K562 (cell line): ENCODE data around the gene MACROH2A2. TPM values are rescaled to one million over a fixed set of nuclear protein-coding genes. Genes with fewer than 3 reads are reported as not detected.

Experiments
- ATAC-seq: fragments of 200-7000 bp; cut with Tn5 transposase; 3 replicates; pipeline ENCODE4 v1.9.1; 2020; ENCODE audit warnings: moderate library complexity
- BruUV-seq: library from RNA; stranded (reverse); fragments of 400-500 nt; replicated peaks from 2 replicates; lab custom pipeline; 2021; lab: Mats Ljungman, UMichigan
- CTCF ChIA-PET: fragments of 300-600 bp; formaldehyde crosslinking; extraction: SDS; loops from one replicate; lab custom pipeline; 2021; ENCODE audit warnings: low intra/inter-chr PET ratio; lab: Yijun Ruan, JAX
- POLR2A ChIA-PET: fragments of 300-600, 350-650 bp; sonication (Branson Sonifier 250); formaldehyde crosslinking; extraction: SDS; loops from one replicate; lab custom pipeline; 2021; ENCODE audit warnings: antibody characterized with exemption, inconsistent platforms; lab: Yijun Ruan, JAX
- DNase-seq, 4 experiments: peaks; one replicate each; pipeline versions ENCODE4 v3.0.0 to v3.0.0-alpha.2; 2011 to 2018; ENCODE audit warnings: low spot score in 3 of 4, mixed read lengths in 3 of 4; ENCODE audit errors: extremely low read depth in 1 of 4
- FAIRE-seq: peaks from 2 replicates; lab custom pipeline; 2011; peaks lifted over from hg19 to GRCh38; lab: Jason Lieb, UNC
- H2AFZ ChIP-seq: 2 replicates; pipeline ENCODE4 v1.6.0; 2011; ENCODE audit warnings: low read depth, low read length, control low read depth, inconsistent platforms
- H3K27ac ChIP-seq: fragments of 200-600 bp; 3 replicates; pipeline ENCODE4 v1.8.0; 2011; ENCODE audit warnings: low read depth, mild to moderate bottlenecking, control low read depth, inconsistent platforms, low read length, moderate library complexity, mixed read lengths; ENCODE audit errors: extremely low read depth
- H3K27me3 ChIP-seq, 2 experiments: fragments of 300-600 bp in 1 of 2; 2 replicates in 1 of 2; 3 replicates in 1 of 2; pipeline versions ENCODE4 v1.6.0 to v1.8.0; 2011; ENCODE audit warnings: inconsistent platforms in 2 of 2, low read length in 2 of 2, mild to moderate bottlenecking in 1 of 2, mixed read lengths in 1 of 2, moderate library complexity in 1 of 2; ENCODE audit not compliant: control insufficient read depth in 2 of 2, insufficient read depth in 2 of 2
- H3K36me3 ChIP-seq: fragments of 300-600 bp; 3 replicates; pipeline ENCODE4 v1.8.0; 2011; ENCODE audit warnings: mild to moderate bottlenecking, low read length, inconsistent platforms; ENCODE audit not compliant: control insufficient read depth, insufficient read depth
- H3K4me1 ChIP-seq, 2 experiments: fragments of 200-600 bp in 1 of 2; replicated peaks in 1 of 2; 2 replicates in 1 of 2; 3 replicates in 1 of 2; pipeline versions ENCODE4 v1.5.1 to v1.8.0; 2011; ENCODE audit warnings: inconsistent platforms in 2 of 2, low read length in 2 of 2, mild to moderate bottlenecking in 1 of 2, mixed read lengths in 1 of 2, moderate library complexity in 1 of 2; ENCODE audit not compliant: control insufficient read depth in 2 of 2, insufficient read depth in 2 of 2
- H3K4me2 ChIP-seq: 2 replicates; pipeline ENCODE4 v1.6.1; 2011; ENCODE audit warnings: low read length, control low read depth, inconsistent platforms, mixed read lengths; ENCODE audit not compliant: insufficient read depth
- H3K4me3 ChIP-seq: fragments of 200-600 bp; sonication (generic), shearing (Covaris generic); 2 replicates; pipeline ENCODE4 v1.5.1; 2016; ENCODE audit warnings: control low read depth, inconsistent platforms
- H3K79me2 ChIP-seq: fragments of 200-600 bp; 3 replicates; pipeline ENCODE4 v1.8.0; 2011; ENCODE audit warnings: low read length, inconsistent platforms; ENCODE audit not compliant: control insufficient read depth, insufficient read depth
- H3K9ac ChIP-seq, 2 experiments: 2 replicates each; pipeline versions ENCODE4 v1.6.0 to v1.6.1; 2011; ENCODE audit warnings: low read depth in 2 of 2, low read length in 2 of 2, control low read depth in 1 of 2, inconsistent platforms in 1 of 2, mild to moderate bottlenecking in 1 of 2, mixed read lengths in 1 of 2; ENCODE audit not compliant: insufficient read depth in 1 of 2
- H3K9me1 ChIP-seq: one replicate; pipeline ENCODE4 v1.6.0; 2011; ENCODE audit warnings: inconsistent platforms, mild to moderate bottlenecking, low read length, moderate library complexity; ENCODE audit not compliant: control insufficient read depth, insufficient read depth
- H3K9me3 ChIP-seq: replicated peaks from 2 replicates; pipeline ENCODE4 v1.5.1; 2011; ENCODE audit warnings: low read depth, low read length, inconsistent platforms; ENCODE audit not compliant: control insufficient read depth, insufficient read depth
- H4K20me1 ChIP-seq: replicated peaks from 2 replicates; pipeline ENCODE4 v1.6.1; 2011; ENCODE audit warnings: low read length, inconsistent platforms, mixed read lengths; ENCODE audit not compliant: control insufficient read depth, insufficient read depth
- ARID2 ChIP-seq: fragments of 450-650 bp; IDR thresholded peaks from 2 replicates; pipeline ENCODE4 v1.6.1; 2017; ENCODE audit warnings: antibody characterized with exemption, mild to moderate bottlenecking
- BACH1 ChIP-seq: fragments of 200-800 bp; sonication (Bioruptor generic); IDR thresholded peaks from 2 replicates; pipeline ENCODE4 v1.6.1; 2016; ENCODE audit warnings: missing genetic modification characterization, missing compliant biosample characterization
- GATA2 ChIP-seq: sonication (generic); formaldehyde crosslinking; IDR thresholded peaks from 2 replicates; pipeline ENCODE4 v1.4.0; 2020; ENCODE audit warnings: mild to moderate bottlenecking, missing genetic modification reagents
- NBN ChIP-seq: fragments of 450-650 bp; IDR thresholded peaks from 2 replicates; pipeline ENCODE4 v1.6.1; 2016; ENCODE audit warnings: low read depth, mild to moderate bottlenecking
- PYGO2 ChIP-seq: fragments of 450-650 bp; IDR thresholded peaks from 2 replicates; pipeline ENCODE4 v1.6.1; 2016; ENCODE audit warnings: mild to moderate bottlenecking, missing genetic modification characterization, moderate library complexity, missing compliant biosample characterization
- ZNF311 ChIP-seq: fragments of 250-450 bp; sonication (Bioruptor Pico); IDR thresholded peaks from 2 replicates; pipeline ENCODE4 v1.4.0; 2020; ENCODE audit warnings: mild to moderate bottlenecking, moderate library complexity
- ZNF75A ChIP-seq: fragments of 450-650 bp; formaldehyde crosslinking; IDR thresholded peaks from 2 replicates; pipeline ENCODE4 v1.4.0; 2020; ENCODE audit warnings: mild to moderate bottlenecking
- WGBS: fragments of 100-300 bp; shearing (Covaris generic); methylation state at CpG from one replicate; pipeline ENCODE4 v1.1.6; 2016; ENCODE audit warnings: low coverage, mixed read lengths; ENCODE audit not compliant: insufficient coverage; ENCODE audit errors: missing lambda C conversion rate; 5-methylcytosine and 5-hydroxymethylcytosine counted together
- in situ Hi-C: fragments of 300-500 bp; cut with MboI; formaldehyde crosslinking; loops from 4 replicates; pipeline ENCODE4 v1.15.0; 2018; ENCODE audit warnings: inconsistent platforms, mixed read lengths
- intact Hi-C: fragments of 100-400 bp; cut with micrococcal nuclease; formaldehyde crosslinking; loops from 2 replicates; pipeline ENCODE4 v1.14.2; 2022
- polyA plus RNA-seq, 8 experiments: library from polyadenylated mRNA; depleted of rRNA in 4 of 8; stranded (reverse) in 5 of 8; unstranded in 3 of 8; fragments of >200 nt; fragmentation: Nextera tagmentation in 2 of 8; fragmentation: Illumina TruSeq in 1 of 8; extraction: Ambion mirVana in 2 of 8; extraction: Trizol in 1 of 8; gene quantifications; 2 replicates each; pipeline versions ENCODE4 v1.2.1 to v1.2.3, GENCODE V29; 2011 to 2014; ENCODE audit warnings: inconsistent platforms in 1 of 8, missing spikeins in 1 of 8
- total RNA-seq, 7 experiments: library from RNA; depleted of rRNA in 6 of 7; stranded (reverse); fragments of >200 nt in 6 of 7; fragmentation: Illumina TruSeq in 2 of 7; extraction: Trizol in 2 of 7; gene quantifications; 2 replicates each; pipeline versions ENCODE4 v1.2.1 to v1.2.3, GENCODE V29; 2011 to 2021; ENCODE audit warnings: low replicate concordance in 1 of 7
- TF ChIP-seq, protein P1 (sequence below): fragments of 250-450 bp; sonication (Bioruptor Pico); IDR thresholded peaks from 2 replicates; pipeline ENCODE4 v1.9.0; 2021; ENCODE audit warnings: mild to moderate bottlenecking, inconsistent platforms
- TF ChIP-seq, protein P2 (sequence below): sonication (generic); formaldehyde crosslinking; IDR thresholded peaks from 2 replicates; pipeline ENCODE4 v1.8.1; 2023; ENCODE audit warnings: missing genetic modification reagents, mild to moderate bottlenecking, borderline replicate concordance
- TF ChIP-seq, protein P3 (sequence below): fragments of 250-450 bp; sonication (Bioruptor Pico); IDR thresholded peaks from 2 replicates; pipeline ENCODE4 v1.8.0; 2021; ENCODE audit warnings: moderate library complexity, mild to moderate bottlenecking, inconsistent platforms
- TF ChIP-seq, protein P4 (sequence below), 2 experiments: fragments of 450-650 bp; conservative IDR thresholded peaks; 2 replicates each; pipeline ENCODE4 v1.6.1; 2017; ENCODE audit warnings: mild to moderate bottlenecking in 2 of 2, moderate library complexity in 2 of 2

The MACROH2A2 gene
- total and polyA plus RNA-seq, 9 of the 15 experiments (the other 6 are each of a cell fraction or from before 2014, with no cell fraction given), result 0.07 TPM; not detected in 8

DNA sequence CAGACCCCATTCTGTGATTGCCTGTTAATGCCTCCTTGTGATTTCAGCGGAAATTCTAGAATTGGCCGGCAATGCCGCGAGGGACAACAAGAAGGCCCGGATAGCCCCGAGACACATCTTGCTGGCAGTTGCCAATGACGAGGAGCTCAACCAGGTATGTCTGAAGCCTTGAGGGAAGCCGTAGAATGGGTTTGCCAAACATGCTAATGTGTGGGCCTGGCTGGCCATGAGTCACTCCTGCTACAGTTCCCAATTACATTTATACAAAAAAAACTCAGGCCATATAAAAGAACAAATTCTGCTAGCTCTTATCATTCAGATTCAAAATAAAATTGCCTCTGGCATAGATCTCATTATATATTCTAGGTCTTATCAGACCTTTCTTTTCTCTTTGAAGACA lies 37.4 kb downstream of the MACROH2A2 start:
- Histone ChIP-seq H3K4me1 (peaks cover 0 to 5% of the 10 kb centered on the region in 2 experiments; a peak in 3 of 5 replicates), H3K9me1 (no peaks in the 10 kb centered on the region), H3K27me3 (peaks cover 51 to 53% of the 10 kb centered on the region in 2 experiments), H2AFZ (no peak overlapping the region), H3K4me2 (no peak overlapping the region), H3K4me3 (no peak overlapping the region), H3K9me3 (no peaks in the 10 kb centered on the region), H3K27ac (no peak overlapping the region), H3K79me2 (no peaks in the 10 kb centered on the region), H3K36me3 (no peaks in the 10 kb centered on the region), H3K9ac (no peak overlapping the region), H4K20me1 (peaks cover 5% of the 10 kb centered on the region; the same call in 1 of the 2 replicates)
- no TSS peak for BruUV-seq
- in situ Hi-C loops, result no loop called here
- ChIA-PET CTCF (interaction anchor here (0.7 kb wide), 1 partner anchor 439 kb away, joined by 3 read pairs; no protein-coding TSS in a partner anchor), POLR2A (interaction anchor here (0.9 kb wide), 1 partner anchor 152 kb away, joined by 4 read pairs; no protein-coding TSS in a partner anchor)
- intact Hi-C loops, result no loop called here
- DNase-seq (no peak), ATAC-seq (no peak), FAIRE-seq (no peak)
- WGBS, result 28% methylated on average over 8 of the region's 8 CpGs
- TF ChIP-seq, protein P1, sequence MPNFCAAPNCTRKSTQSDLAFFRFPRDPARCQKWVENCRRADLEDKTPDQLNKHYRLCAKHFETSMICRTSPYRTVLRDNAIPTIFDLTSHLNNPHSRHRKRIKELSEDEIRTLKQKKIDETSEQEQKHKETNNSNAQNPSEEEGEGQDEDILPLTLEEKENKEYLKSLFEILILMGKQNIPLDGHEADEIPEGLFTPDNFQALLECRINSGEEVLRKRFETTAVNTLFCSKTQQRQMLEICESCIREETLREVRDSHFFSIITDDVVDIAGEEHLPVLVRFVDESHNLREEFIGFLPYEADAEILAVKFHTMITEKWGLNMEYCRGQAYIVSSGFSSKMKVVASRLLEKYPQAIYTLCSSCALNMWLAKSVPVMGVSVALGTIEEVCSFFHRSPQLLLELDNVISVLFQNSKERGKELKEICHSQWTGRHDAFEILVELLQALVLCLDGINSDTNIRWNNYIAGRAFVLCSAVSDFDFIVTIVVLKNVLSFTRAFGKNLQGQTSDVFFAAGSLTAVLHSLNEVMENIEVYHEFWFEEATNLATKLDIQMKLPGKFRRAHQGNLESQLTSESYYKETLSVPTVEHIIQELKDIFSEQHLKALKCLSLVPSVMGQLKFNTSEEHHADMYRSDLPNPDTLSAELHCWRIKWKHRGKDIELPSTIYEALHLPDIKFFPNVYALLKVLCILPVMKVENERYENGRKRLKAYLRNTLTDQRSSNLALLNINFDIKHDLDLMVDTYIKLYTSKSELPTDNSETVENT (CRISPR knock-in tag), result no peak
- TF ChIP-seq NBN (no peak), BACH1 (tag) (no peak), ZNF75A (CRISPR knock-in tag) (no peak), ARID2 (no peak), ZNF311 (CRISPR knock-in tag) (no peak), GATA2 (CRISPR knock-in tag) (no peak), PYGO2 (tag) (no peak)
- TF ChIP-seq, protein P2, sequence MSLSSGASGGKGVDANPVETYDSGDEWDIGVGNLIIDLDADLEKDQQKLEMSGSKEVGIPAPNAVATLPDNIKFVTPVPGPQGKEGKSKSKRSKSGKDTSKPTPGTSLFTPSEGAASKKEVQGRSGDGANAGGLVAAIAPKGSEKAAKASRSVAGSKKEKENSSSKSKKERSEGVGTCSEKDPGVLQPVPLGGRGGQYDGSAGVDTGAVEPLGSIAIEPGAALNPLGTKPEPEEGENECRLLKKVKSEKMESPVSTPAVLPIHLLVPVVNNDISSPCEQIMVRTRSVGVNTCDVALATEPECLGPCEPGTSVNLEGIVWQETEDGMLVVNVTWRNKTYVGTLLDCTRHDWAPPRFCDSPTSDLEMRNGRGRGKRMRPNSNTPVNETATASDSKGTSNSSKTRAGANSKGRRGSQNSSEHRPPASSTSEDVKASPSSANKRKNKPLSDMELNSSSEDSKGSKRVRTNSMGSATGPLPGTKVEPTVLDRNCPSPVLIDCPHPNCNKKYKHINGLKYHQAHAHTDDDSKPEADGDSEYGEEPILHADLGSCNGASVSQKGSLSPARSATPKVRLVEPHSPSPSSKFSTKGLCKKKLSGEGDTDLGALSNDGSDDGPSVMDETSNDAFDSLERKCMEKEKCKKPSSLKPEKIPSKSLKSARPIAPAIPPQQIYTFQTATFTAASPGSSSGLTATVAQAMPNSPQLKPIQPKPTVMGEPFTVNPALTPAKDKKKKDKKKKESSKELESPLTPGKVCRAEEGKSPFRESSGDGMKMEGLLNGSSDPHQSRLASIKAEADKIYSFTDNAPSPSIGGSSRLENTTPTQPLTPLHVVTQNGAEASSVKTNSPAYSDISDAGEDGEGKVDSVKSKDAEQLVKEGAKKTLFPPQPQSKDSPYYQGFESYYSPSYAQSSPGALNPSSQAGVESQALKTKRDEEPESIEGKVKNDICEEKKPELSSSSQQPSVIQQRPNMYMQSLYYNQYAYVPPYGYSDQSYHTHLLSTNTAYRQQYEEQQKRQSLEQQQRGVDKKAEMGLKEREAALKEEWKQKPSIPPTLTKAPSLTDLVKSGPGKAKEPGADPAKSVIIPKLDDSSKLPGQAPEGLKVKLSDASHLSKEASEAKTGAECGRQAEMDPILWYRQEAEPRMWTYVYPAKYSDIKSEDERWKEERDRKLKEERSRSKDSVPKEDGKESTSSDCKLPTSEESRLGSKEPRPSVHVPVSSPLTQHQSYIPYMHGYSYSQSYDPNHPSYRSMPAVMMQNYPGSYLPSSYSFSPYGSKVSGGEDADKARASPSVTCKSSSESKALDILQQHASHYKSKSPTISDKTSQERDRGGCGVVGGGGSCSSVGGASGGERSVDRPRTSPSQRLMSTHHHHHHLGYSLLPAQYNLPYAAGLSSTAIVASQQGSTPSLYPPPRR, result no peak
- TF ChIP-seq, protein P3, sequence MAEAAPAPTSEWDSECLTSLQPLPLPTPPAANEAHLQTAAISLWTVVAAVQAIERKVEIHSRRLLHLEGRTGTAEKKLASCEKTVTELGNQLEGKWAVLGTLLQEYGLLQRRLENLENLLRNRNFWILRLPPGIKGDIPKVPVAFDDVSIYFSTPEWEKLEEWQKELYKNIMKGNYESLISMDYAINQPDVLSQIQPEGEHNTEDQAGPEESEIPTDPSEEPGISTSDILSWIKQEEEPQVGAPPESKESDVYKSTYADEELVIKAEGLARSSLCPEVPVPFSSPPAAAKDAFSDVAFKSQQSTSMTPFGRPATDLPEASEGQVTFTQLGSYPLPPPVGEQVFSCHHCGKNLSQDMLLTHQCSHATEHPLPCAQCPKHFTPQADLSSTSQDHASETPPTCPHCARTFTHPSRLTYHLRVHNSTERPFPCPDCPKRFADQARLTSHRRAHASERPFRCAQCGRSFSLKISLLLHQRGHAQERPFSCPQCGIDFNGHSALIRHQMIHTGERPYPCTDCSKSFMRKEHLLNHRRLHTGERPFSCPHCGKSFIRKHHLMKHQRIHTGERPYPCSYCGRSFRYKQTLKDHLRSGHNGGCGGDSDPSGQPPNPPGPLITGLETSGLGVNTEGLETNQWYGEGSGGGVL (CRISPR knock-in tag), result no peak
- TF ChIP-seq, protein P4, sequence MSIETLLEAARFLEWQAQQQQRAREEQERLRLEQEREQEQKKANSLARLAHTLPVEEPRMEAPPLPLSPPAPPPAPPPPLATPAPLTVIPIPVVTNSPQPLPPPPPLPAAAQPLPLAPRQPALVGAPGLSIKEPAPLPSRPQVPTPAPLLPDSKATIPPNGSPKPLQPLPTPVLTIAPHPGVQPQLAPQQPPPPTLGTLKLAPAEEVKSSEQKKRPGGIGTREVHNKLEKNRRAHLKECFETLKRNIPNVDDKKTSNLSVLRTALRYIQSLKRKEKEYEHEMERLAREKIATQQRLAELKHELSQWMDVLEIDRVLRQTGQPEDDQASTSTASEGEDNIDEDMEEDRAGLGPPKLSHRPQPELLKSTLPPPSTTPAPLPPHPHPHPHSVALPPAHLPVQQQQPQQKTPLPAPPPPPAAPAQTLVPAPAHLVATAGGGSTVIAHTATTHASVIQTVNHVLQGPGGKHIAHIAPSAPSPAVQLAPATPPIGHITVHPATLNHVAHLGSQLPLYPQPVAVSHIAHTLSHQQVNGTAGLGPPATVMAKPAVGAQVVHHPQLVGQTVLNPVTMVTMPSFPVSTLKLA (conservative IDR thresholded peaks at IDR 0.05), result no peak
